GM12864 (cell line): ENCODE results near the gene UPK2.

ENCODE experiments used
- DNase-seq: peaks from one replicate; pipeline ENCODE4 v3.0.0-alpha.2; 2011; ENCODE audit warnings: low read depth
- H3K4me3 ChIP-seq: 2 replicates; pipeline ENCODE4 v1.5.1; 2011; ENCODE audit warnings: mild to moderate bottlenecking, low read depth, low read length, control low read depth
- TF ChIP-seq, protein P1 (sequence below): IDR thresholded peaks from 2 replicates; pipeline ENCODE4 v1.5.1; 2011; ENCODE audit warnings: low read depth, mild to moderate bottlenecking, moderate library complexity, low read length, control low read depth, inconsistent platforms; ENCODE audit errors: missing control alignments

Gene UPK2

GRCh38 chr11:118956094-118956846 is at the start of gene UPK2:
Gene UPK2, plus strand, starts transcription at chr11:118956298. Its CDS starts 53 bp downstream, at chr11:118956351.
- H3K4me3 ChIP-seq: no peak within 1 kb of the TSS
- TF ChIP-seq, protein P1, sequence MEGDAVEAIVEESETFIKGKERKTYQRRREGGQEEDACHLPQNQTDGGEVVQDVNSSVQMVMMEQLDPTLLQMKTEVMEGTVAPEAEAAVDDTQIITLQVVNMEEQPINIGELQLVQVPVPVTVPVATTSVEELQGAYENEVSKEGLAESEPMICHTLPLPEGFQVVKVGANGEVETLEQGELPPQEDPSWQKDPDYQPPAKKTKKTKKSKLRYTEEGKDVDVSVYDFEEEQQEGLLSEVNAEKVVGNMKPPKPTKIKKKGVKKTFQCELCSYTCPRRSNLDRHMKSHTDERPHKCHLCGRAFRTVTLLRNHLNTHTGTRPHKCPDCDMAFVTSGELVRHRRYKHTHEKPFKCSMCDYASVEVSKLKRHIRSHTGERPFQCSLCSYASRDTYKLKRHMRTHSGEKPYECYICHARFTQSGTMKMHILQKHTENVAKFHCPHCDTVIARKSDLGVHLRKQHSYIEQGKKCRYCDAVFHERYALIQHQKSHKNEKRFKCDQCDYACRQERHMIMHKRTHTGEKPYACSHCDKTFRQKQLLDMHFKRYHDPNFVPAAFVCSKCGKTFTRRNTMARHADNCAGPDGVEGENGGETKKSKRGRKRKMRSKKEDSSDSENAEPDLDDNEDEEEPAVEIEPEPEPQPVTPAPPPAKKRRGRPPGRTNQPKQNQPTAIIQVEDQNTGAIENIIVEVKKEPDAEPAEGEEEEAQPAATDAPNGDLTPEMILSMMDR: peak; percentile 97
- DNase-seq: peak; percentile 25

- no peak for DNase-seq
- H3K4me3 ChIP-seq: no peak overlapping the region
- TF ChIP-seq, protein P1: peak; percentile 90
Observed at GRCh38 chr11:118907051-118908042, 48.8 kb upstream of the UPK2 start.

DNA sequence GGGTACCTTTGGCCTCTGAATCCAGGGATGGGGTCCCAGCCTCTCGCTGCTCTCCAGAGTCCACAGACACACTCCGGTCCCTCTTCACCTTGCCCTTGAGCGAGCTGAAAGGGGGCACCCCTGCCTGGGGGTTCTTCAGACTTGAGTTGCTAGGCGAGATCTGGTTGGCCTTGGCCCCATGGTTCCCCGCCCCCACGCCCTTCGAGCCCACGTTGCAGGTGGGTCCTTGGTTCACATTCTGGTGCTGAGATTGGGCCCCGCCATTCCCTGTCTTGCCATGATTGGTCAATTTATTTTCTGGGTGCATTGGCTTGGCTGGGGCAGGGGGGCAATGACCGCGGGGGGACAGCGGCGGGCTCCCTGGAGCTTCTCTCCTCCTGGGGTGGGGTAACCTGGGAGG is 47.8 kb upstream of the UPK2 start:
- TF ChIP-seq, protein P1: no peak
- DNase-seq: no peak
- H3K4me3 ChIP-seq: no peak overlapping the region

- no peak overlapping the region for H3K4me3 ChIP-seq
- DNase-seq: no peak
- TF ChIP-seq, protein P1: no peak
Observed at GRCh38 chr11:118908901-118909618, 47.0 kb upstream of the UPK2 start.

DNA sequence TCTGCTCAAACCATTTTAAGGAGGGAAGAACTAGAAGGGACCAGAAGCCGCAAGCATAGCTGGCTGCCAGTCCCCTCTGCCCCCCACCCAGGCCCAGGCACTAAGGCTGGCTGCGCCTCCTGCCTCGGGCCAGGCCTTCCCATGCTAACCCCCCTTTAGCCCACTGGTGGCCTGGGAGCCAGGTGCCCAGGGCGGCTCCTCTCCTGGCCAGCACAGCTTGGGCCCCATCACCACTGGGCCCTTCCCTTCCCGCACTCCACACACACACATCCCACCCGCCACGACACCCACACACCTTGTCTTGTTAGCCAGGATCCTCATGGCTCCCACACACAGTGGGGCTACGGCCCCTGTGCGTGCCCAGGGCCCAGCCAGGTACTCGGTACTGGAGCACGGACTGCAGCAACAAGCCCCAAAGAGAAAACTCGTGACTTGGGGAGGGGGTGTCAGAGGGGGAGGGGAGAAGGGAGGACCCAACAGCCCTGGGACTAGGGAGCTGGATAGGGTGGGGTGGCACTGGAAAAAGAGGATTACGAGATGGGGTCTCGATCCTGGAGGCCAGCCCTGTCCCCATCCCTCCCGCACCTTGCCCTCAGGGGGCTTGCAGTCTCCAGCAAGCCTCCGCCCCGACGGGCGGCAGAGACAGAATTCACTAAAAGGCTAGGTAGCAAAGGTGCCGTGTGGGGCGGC is 46.3 kb upstream of the UPK2 start:
- no peak for DNase-seq
- H3K4me3 ChIP-seq: no peak overlapping the region
- TF ChIP-seq, protein P1: no peak

- DNase-seq: no peak
- H3K4me3 ChIP-seq: no peak overlapping the region
- TF ChIP-seq, protein P1: no peak
Observed at GRCh38 chr11:118910309-118911112, 45.6 kb upstream of the UPK2 start.
